Central memory CD4-positive, alpha-beta T cell (primary cell): ENCODE results near the gene SERAC1.
"Not testable (repeated sequence)": the region's sequence is repeated elsewhere in the genome, so short reads cannot be mapped to it uniquely, and the experiment has no call there.

Source experiments
- DNase-seq: peaks from one replicate; pipeline ENCODE4 v3.0.0; 2022

The SERAC1 gene

GRCh38 chr6:158174024-158174423, 6.0 kb upstream of the SERAC1 start:
- DNase-seq, result no peak

- no peak for DNase-seq
Observed at GRCh38 chr6:158172001-158172400, 3.9 kb upstream of the SERAC1 start.

GRCh38 chr6:158170656-158171081, 2.6 kb upstream of the SERAC1 start:
- no peak for DNase-seq

GRCh38 chr6:158169634-158170033, 1.6 kb upstream of the SERAC1 start:
- not testable (repeated sequence) for DNase-seq

- no peak for DNase-seq
Observed at GRCh38 chr6:158165919-158166416, 2.1 kb downstream of the SERAC1 start.

- DNase-seq, result no peak
Observed at GRCh38 chr6:158164579-158165170, 3.4 kb downstream of the SERAC1 start.

GRCh38 chr6:158161566-158162254, 6.4 kb downstream of the SERAC1 start:
- DNase-seq, result no peak

GRCh38 chr6:158160932-158161539, 7.0 kb downstream of the SERAC1 start:
- no peak for DNase-seq

- DNase-seq, result no peak
Observed at GRCh38 chr6:158158748-158159147, 9.3 kb downstream of the SERAC1 start.

GRCh38 chr6:158158123-158158522, 9.9 kb downstream of the SERAC1 start:
- no peak for DNase-seq

GRCh38 chr6:158157064-158157764, 10.8 kb downstream of the SERAC1 start:
- no peak for DNase-seq

- DNase-seq, result no peak
Observed at GRCh38 chr6:158154816-158155215, 13.2 kb downstream of the SERAC1 start.

GRCh38 chr6:158153576-158153975, 14.5 kb downstream of the SERAC1 start:
- no peak for DNase-seq

- no peak for DNase-seq
Observed at GRCh38 chr6:158152659-158153058, 15.4 kb downstream of the SERAC1 start.

- not testable (repeated sequence) for DNase-seq
Observed at GRCh38 chr6:158152025-158152424, 16.0 kb downstream of the SERAC1 start.

GRCh38 chr6:158150701-158151100, 17.4 kb downstream of the SERAC1 start:
- no peak for DNase-seq

GRCh38 chr6:158149641-158150040, 18.4 kb downstream of the SERAC1 start:
- DNase-seq, result no peak

- no peak for DNase-seq
Observed at GRCh38 chr6:158143700-158144099, 24.4 kb downstream of the SERAC1 start.

GRCh38 chr6:158142789-158143188, 25.3 kb downstream of the SERAC1 start:
- DNase-seq, result no peak

- DNase-seq, result no peak
Observed at GRCh38 chr6:158131926-158132325, 36.1 kb downstream of the SERAC1 start.

- no peak for DNase-seq
Observed at GRCh38 chr6:158125271-158125670, 42.8 kb downstream of the SERAC1 start.

GRCh38 chr6:158124288-158124687, 43.8 kb downstream of the SERAC1 start:
- no peak for DNase-seq

GRCh38 chr6:158122048-158122447, 46.0 kb downstream of the SERAC1 start:
- DNase-seq, result no peak
